HG03064 (cell line): Measurements from ENCODE around the gene MOSPD2.

Experiments
- ATAC-seq: cut with Tn5 transposase; IDR thresholded peaks from one replicate; pipeline ENCODE4 v1.9.1; 2021; ENCODE audit warnings: low read depth; ENCODE audit not compliant: unreplicated experiment

MOSPD2 gene

DNA sequence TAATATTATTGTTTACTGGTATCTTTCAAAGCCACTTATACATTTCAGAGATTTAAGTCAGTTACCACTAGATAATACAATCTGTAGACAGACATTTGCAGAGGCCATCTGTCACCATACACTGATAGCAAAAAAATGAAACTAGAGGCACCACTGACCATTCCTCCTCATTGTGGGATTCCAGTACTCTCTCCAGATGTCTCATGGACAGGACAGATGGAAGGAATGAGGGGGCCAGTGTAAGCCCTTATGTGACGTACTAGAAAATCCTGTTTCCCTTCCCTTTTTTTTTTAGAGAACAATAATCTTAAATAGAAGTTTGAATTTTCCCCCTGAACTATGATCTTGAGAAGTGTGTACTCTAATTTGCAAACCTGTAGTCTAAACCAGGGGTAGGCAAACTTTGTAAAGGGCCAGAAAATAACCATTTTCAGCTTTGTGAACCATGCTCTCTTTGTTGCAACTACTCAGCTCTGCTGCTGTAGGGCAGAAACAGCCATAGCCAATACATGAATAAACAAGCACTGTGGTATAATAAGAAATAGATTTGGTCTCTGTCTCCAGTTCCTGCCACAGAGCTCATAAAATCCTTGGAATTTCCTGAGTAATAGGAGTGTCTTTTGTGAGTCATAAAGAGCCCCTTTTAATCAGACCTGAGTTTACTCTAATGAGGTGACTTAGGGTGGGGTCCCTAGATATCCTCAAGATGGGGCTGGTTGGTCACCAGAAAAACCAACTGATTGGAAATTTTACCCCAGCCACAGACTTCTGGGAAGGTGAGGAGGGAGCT, 90.4 kb downstream of the MOSPD2 start:
- no peak for ATAC-seq

DNA sequence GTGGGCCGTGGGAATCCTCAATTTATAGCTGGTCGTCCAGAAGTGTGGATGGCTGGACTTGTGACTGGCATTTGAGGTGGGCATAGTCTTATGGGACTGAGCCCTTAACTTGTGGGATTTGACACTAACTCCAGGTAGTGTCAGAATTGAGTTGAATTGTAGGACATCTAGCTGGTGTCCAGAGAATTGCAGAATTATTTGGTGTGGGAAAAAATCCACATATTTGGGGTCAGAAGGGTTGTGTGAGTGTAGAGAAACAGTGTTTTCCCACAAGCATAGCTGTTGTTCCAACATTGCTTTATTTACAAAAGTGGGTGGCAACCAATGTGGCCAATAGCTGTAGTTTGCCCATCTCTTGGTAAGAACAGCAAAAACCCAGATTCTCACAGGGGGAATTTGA, 91.3 kb downstream of the MOSPD2 start:
- no peak for ATAC-seq
